A549 (cell line): ENCODE measurements around the gene AKR1A1. TPM values are rescaled to one million over a fixed set of nuclear protein-coding genes. Genes with fewer than 3 reads are reported as not detected.

Source experiments
- ATAC-seq, 2 experiments: fragments of 200-7000 bp in 1 of 2; fragments of >200 bp in 1 of 2; cut with Nextera tagmentation in 1 of 2; cut with Tn5 transposase in 1 of 2; 3 replicates each; pipeline versions ENCODE4 v1.8.0 to v1.9.1; 2018 to 2020; ENCODE audit warnings: mild to moderate bottlenecking in 1 of 2, moderate library complexity in 1 of 2
- CTCF ChIA-PET: fragments of 300-600 bp; sonication (Branson Sonifier 250); formaldehyde crosslinking; extraction: SDS; loops from one replicate; lab custom pipeline; 2021; ENCODE audit warnings: antibody characterized with exemption, inconsistent platforms; lab: Yijun Ruan, JAX
- POLR2A ChIA-PET: fragments of 350-600 bp; formaldehyde crosslinking; extraction: SDS; loops from one replicate; lab custom pipeline; 2021; ENCODE audit warnings: antibody characterized with exemption, inconsistent platforms; lab: Yijun Ruan, JAX
- DNase-seq, 2 experiments: peaks; one replicate each; pipeline versions ENCODE4 v3.0.0 to v3.0.0-alpha.2; 2011 to 2016; ENCODE audit warnings: low read depth in 1 of 2, low spot score in 1 of 2
- FAIRE-seq: peaks from 2 replicates; lab custom pipeline; 2011; peaks lifted over from hg19 to GRCh38; lab: Jason Lieb, UNC
- H3K27ac ChIP-seq, 2 experiments: fragments of >200 bp; sonication (Bioruptor Twin); formaldehyde crosslinking; 3 replicates each; pipeline ENCODE4 v1.5.1; 2016 to 2017
- H3K4me1 ChIP-seq: fragments of >200 bp; sonication (Bioruptor Twin); formaldehyde crosslinking; 3 replicates; pipeline ENCODE4 v1.6.1; 2016
- H3K4me2 ChIP-seq: fragments of >200 bp; sonication (Bioruptor Twin); formaldehyde crosslinking; 3 replicates; pipeline ENCODE4 v1.6.1; 2016
- H3K4me3 ChIP-seq: fragments of >200 bp; sonication (Bioruptor Twin); formaldehyde crosslinking; 3 replicates; pipeline ENCODE4 v1.5.1; 2016
- H3K9me3 ChIP-seq: fragments of >200 bp; sonication (Bioruptor Twin); formaldehyde crosslinking; 3 replicates; pipeline ENCODE4 v1.6.1; 2016
- CBX2 ChIP-seq: fragments of 200-600 bp; sonication (generic); IDR thresholded peaks from 2 replicates; pipeline ENCODE4 v1.6.1; 2016; ENCODE audit warnings: low read depth, mild to moderate bottlenecking, borderline replicate concordance
- CBX8 ChIP-seq: fragments of 200-600 bp; sonication (generic); IDR thresholded peaks from 2 replicates; pipeline ENCODE4 v1.6.1; 2016
- E2F6 ChIP-seq: IDR thresholded peaks from 2 replicates; pipeline ENCODE4 v1.6.1; 2012; ENCODE audit warnings: low read depth, borderline replicate concordance
- EHF ChIP-seq: fragments of 250-450 bp; sonication (Bioruptor Pico); IDR thresholded peaks from 2 replicates; pipeline ENCODE4 v1.5.0; 2020; ENCODE audit warnings: mild to moderate bottlenecking
- FOSL2 ChIP-seq, 2 experiments: fragments of 450-650 bp in 1 of 2; fragments of >200 bp in 1 of 2; sonication (Bioruptor Twin) in 1 of 2; formaldehyde crosslinking; IDR thresholded peaks; 2 replicates each; pipeline versions ENCODE4 v1.5.0 to v1.6.1; 2016 to 2020; ENCODE audit warnings: mild to moderate bottlenecking in 1 of 2, moderate library complexity in 1 of 2
- FOXS1 ChIP-seq: fragments of 250-450 bp; sonication (Bioruptor Pico); IDR thresholded peaks from 2 replicates; pipeline ENCODE4 v1.5.0; 2020; ENCODE audit warnings: mild to moderate bottlenecking, moderate library complexity
- GATA3 ChIP-seq: IDR thresholded peaks from 2 replicates; pipeline ENCODE4 v1.6.1; 2012; ENCODE audit warnings: borderline replicate concordance
- HDAC2 ChIP-seq: fragments of 200-600 bp; sonication (generic); IDR thresholded peaks from 2 replicates; pipeline ENCODE4 v1.6.1; 2016
- HEYL ChIP-seq: fragments of 250-450 bp; sonication (Bioruptor Pico); IDR thresholded peaks from 2 replicates; pipeline ENCODE4 v1.8.0; 2021; ENCODE audit warnings: mild to moderate bottlenecking, moderate library complexity
- HMGXB4 ChIP-seq: fragments of 250-450 bp; sonication (Bioruptor Pico); IDR thresholded peaks from 2 replicates; pipeline ENCODE4 v1.5.0; 2021; ENCODE audit warnings: mild to moderate bottlenecking, moderate library complexity, borderline replicate concordance
- HOXB13 ChIP-seq: fragments of 250-450 bp; sonication (Bioruptor Pico); IDR thresholded peaks from 2 replicates; pipeline ENCODE4 v1.5.0; 2020; ENCODE audit warnings: low read depth, mild to moderate bottlenecking, moderate library complexity
- KDM1A ChIP-seq: fragments of 200-600 bp; sonication (generic); IDR thresholded peaks from 2 replicates; pipeline ENCODE4 v1.6.1; 2016; ENCODE audit warnings: low read depth, mild to moderate bottlenecking
- MAFK ChIP-seq: fragments of 450-650 bp; IDR thresholded peaks from 2 replicates; pipeline ENCODE4 v1.6.1; 2014; ENCODE audit not compliant: partially characterized antibody
- MAX ChIP-seq: IDR thresholded peaks from 2 replicates; pipeline ENCODE4 v1.6.1; 2012
- MAZ ChIP-seq: fragments of 150-350 bp; IDR thresholded peaks from 2 replicates; pipeline ENCODE4 v1.6.1; 2014; ENCODE audit warnings: antibody characterized with exemption, low read depth, low read length, borderline replicate concordance
- MYC ChIP-seq: IDR thresholded peaks from 2 replicates; pipeline ENCODE4 v1.6.1; 2012; ENCODE audit warnings: mild to moderate bottlenecking, inconsistent platforms, low read length, improper control_type of control experiment, borderline replicate concordance
- NFE2L2 ChIP-seq: fragments of 150-350 bp; conservative IDR thresholded peaks from 2 replicates; pipeline ENCODE4 v1.6.1; 2014; ENCODE audit warnings: low read length
- NPAS2 ChIP-seq: fragments of 250-450 bp; sonication (Bioruptor Pico); IDR thresholded peaks from 2 replicates; pipeline ENCODE4 v1.8.0; 2022; ENCODE audit warnings: mild to moderate bottlenecking, moderate library complexity, borderline replicate concordance
- NR3C1 ChIP-seq: fragments of >200 bp; sonication (Bioruptor Twin); formaldehyde crosslinking; IDR thresholded peaks from 3 replicates; pipeline ENCODE4 v1.6.1; 2017
- POLR2AphosphoS2 ChIP-seq: conservative IDR thresholded peaks from 2 replicates; pipeline ENCODE4 v1.6.1; 2012; ENCODE audit warnings: low read length, improper control_type of control experiment, inconsistent platforms
- RAD21 ChIP-seq, 2 experiments: fragments of >200 bp in 1 of 2; sonication (Bioruptor Twin) in 1 of 2; formaldehyde crosslinking in 1 of 2; IDR thresholded peaks in 1 of 2; conservative IDR thresholded peaks in 1 of 2; 2 replicates in 1 of 2; 3 replicates in 1 of 2; pipeline ENCODE4 v1.6.1; 2012 to 2018; ENCODE audit warnings: inconsistent platforms in 1 of 2
- RARB ChIP-seq: fragments of 250-450 bp; sonication (Bioruptor Pico); IDR thresholded peaks from 2 replicates; pipeline ENCODE4 v1.8.0; 2021; ENCODE audit warnings: mild to moderate bottlenecking, moderate library complexity
- RCOR1 ChIP-seq: fragments of 150-350 bp; IDR thresholded peaks from 2 replicates; pipeline ENCODE4 v1.6.1; 2014; ENCODE audit warnings: antibody characterized with exemption, low read length, low read depth
- RFX5 ChIP-seq: fragments of 450-650 bp; IDR thresholded peaks from 2 replicates; pipeline ENCODE4 v1.7.1; 2014; ENCODE audit warnings: antibody characterized with exemption, mild to moderate bottlenecking, moderate library complexity
- SREBF2 ChIP-seq: fragments of 450-650 bp; IDR thresholded peaks from 2 replicates; pipeline ENCODE4 v1.6.1; 2014; ENCODE audit warnings: mild to moderate bottlenecking, moderate library complexity
- TP53 ChIP-seq: fragments of 250-450 bp; sonication (Bioruptor Pico); IDR thresholded peaks from 2 replicates; pipeline ENCODE4 v1.5.0; 2021; ENCODE audit warnings: mild to moderate bottlenecking, moderate library complexity
- ZFP36 ChIP-seq: fragments of 450-650 bp; IDR thresholded peaks from 2 replicates; pipeline ENCODE4 v1.6.1; 2014; ENCODE audit warnings: borderline replicate concordance; ENCODE audit not compliant: partially characterized antibody
- ZSCAN20 ChIP-seq: fragments of 250-450 bp; sonication (Bioruptor Pico); IDR thresholded peaks from 2 replicates; pipeline ENCODE4 v1.8.0; 2022; ENCODE audit warnings: mild to moderate bottlenecking, moderate library complexity
- WGBS: methylation state at CpG from one replicate; pipeline ENCODE4 v1.1.6; 2017; ENCODE audit errors: missing lambda C conversion rate; 5-methylcytosine and 5-hydroxymethylcytosine counted together
- polyA plus RNA-seq, 4 experiments: library from polyadenylated mRNA; depleted of rRNA in 3 of 4; stranded (reverse); fragments of >200 nt; fragmentation: RNase III in 1 of 4; extraction: RNeasy Plus Mini Kit Qiagen cat#74134 plus additional on column Dnase treatment in 1 of 4; gene quantifications; 2 replicates in 3 of 4; 3 replicates in 1 of 4; pipeline ENCODE4 v1.2.3, GENCODE V29; 2011 to 2017
- TF ChIP-seq, protein P1 (sequence below): fragments of 200-600 bp; sonication (generic); IDR thresholded peaks from 2 replicates; pipeline ENCODE4 v1.6.1; 2016; ENCODE audit warnings: antibody characterized with exemption, mild to moderate bottlenecking, moderate library complexity
- TF ChIP-seq, protein P2 (sequence below): fragments of >200 bp; sonication (Bioruptor Twin); formaldehyde crosslinking; IDR thresholded peaks from 3 replicates; pipeline ENCODE4 v1.5.1; 2016
- TF ChIP-seq, protein P3 (sequence below): fragments of >200 bp; sonication (Bioruptor Twin); formaldehyde crosslinking; IDR thresholded peaks from 2 replicates; pipeline ENCODE4 v1.6.1; 2016

Gene AKR1A1
- polyA plus RNA-seq, 2 of the 4 experiments (the other 2 are of a cell fraction), result 89.0 to 110 TPM

DNA sequence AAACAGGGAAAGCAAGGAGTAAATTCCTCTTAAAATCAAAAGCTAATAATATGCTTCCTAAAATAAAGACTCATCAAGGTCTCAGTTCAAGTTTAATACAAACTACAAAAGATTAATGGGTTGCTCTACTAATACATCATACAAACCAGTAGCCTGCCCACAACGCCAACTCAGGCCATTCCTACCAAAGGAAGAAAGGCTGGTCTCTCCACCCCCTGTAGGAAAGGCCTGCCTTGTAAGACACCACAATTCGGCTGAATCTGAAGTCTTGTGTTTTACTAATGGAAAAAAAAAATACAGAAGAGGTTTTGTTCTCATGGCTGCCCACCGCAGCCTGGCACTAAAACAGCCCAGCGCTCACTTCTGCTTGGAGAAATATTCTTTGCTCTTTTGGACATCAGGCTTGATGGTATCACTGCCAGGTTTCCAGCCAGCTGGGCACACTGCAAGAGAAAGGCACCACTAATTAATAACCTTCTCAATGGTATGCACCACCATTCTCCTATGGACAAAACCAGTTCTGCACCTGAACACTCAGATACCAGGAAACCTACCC is 39.6 kb upstream of the AKR1A1 start:
- DNase-seq (no peak), FAIRE-seq (no peak), ATAC-seq (no peak)
- Histone ChIP-seq H3K27ac (no peak overlapping the region), H3K4me3 (no peak overlapping the region), H3K4me1 (peaks cover 48% of the 10 kb centered on the region), H3K4me2 (no peak overlapping the region), H3K9me3 (no peaks in the 10 kb centered on the region)
- TF ChIP-seq NR3C1 (no peak), MAX (no peak), NPAS2 (CRISPR knock-in tag) (no peak), FOXS1 (no peak), TP53 (CRISPR knock-in tag) (no peak), ZSCAN20 (no peak), E2F6 (no peak), MYC (no peak), CBX8 (no peak), MAFK (no peak), RARB (CRISPR knock-in tag) (no peak), POLR2AphosphoS2 (no peak), FOSL2 (IDR thresholded peaks at IDR 0.05) (no peak), FOSL2 (CRISPR knock-in tag; IDR thresholded peaks at IDR 0.05) (no peak), EHF (no peak), GATA3 (no peak), HEYL (CRISPR knock-in tag) (no peak), HDAC2 (no peak), HOXB13 (CRISPR knock-in tag) (no peak), RCOR1 (no peak)
- TF ChIP-seq, protein P1, sequence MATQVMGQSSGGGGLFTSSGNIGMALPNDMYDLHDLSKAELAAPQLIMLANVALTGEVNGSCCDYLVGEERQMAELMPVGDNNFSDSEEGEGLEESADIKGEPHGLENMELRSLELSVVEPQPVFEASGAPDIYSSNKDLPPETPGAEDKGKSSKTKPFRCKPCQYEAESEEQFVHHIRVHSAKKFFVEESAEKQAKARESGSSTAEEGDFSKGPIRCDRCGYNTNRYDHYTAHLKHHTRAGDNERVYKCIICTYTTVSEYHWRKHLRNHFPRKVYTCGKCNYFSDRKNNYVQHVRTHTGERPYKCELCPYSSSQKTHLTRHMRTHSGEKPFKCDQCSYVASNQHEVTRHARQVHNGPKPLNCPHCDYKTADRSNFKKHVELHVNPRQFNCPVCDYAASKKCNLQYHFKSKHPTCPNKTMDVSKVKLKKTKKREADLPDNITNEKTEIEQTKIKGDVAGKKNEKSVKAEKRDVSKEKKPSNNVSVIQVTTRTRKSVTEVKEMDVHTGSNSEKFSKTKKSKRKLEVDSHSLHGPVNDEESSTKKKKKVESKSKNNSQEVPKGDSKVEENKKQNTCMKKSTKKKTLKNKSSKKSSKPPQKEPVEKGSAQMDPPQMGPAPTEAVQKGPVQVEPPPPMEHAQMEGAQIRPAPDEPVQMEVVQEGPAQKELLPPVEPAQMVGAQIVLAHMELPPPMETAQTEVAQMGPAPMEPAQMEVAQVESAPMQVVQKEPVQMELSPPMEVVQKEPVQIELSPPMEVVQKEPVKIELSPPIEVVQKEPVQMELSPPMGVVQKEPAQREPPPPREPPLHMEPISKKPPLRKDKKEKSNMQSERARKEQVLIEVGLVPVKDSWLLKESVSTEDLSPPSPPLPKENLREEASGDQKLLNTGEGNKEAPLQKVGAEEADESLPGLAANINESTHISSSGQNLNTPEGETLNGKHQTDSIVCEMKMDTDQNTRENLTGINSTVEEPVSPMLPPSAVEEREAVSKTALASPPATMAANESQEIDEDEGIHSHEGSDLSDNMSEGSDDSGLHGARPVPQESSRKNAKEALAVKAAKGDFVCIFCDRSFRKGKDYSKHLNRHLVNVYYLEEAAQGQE, result no peak
- CTCF ChIA-PET, result interaction anchor here (0.9 to 7.1 kb wide), 3 partner anchors 10 to 57 kb away, joined by 3 to 88 read pairs (median 13); partner anchors contain the start of genes CCDC163 and MMACHC
- POLR2A ChIA-PET, result interaction anchor here (3.6 kb wide), 1 partner anchor 10 kb away, joined by 29 read pairs; the partner anchor contains the start of gene PRDX1
- 91% methylated on average over 4 of the region's 4 CpGs for WGBS

DNA sequence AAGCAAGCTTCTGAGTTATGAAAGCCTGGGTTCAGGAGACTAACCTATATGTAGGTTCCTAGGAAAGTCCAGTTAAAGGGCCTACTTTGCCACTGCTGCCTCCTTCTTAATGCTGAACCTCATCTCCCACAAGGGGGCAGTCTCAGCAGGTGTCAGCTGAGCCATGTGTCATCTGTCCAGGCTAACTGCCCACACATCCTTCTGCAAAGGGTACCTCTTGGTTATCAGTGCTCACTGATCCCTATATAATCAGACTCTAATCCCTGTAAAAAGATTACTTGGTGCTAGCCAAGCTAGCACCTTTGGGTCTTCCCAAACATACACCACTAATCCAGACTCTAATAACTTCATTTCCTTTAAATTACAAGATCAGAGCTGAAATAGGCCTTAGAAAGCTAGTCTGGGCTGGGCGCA is 38.0 kb upstream of the AKR1A1 start:
- H3K27ac ChIP-seq, result no peak overlapping the region
- ChIA-PET CTCF (interaction anchor here (0.6 to 7.1 kb wide), 16 partner anchors 9 to 494 kb away, joined by 3 to 88 read pairs (median 5); partner anchors contain the start of genes AKR1A1, CCDC163, MMACHC and PRDX1), POLR2A (interaction anchor here (0.7 to 3.6 kb wide), 2 partner anchors 9 to 195 kb away, joined by 9 to 29 read pairs; partner anchors contain the start of gene PRDX1)
- WGBS, result 100% methylated on average over 1 of the region's 1 CpG
- ATAC-seq, result peak; percentile 31 to 50; a peak in 3 of 6 replicates
- peaks cover 64% of the 10 kb centered on the region for H3K4me1 ChIP-seq
- no peak overlapping the region for H3K4me3 ChIP-seq
- H3K9me3 ChIP-seq, result no peaks in the 10 kb centered on the region
- peak in 1 of 2 experiments; percentile 74 for DNase-seq
- FAIRE-seq, result no peak
- no peak overlapping the region for H3K4me2 ChIP-seq
- TF ChIP-seq KDM1A (no peak), GATA3 (no peak), RAD21 (conservative IDR thresholded peaks at IDR 0.05 in 1 of 2, IDR thresholded peaks at IDR 0.05 in 1 of 2) (peak; percentile 37 to 46; a peak in 3 of 5 replicates), EHF (no peak), CBX2 (no peak), CBX8 (no peak), SREBF2 (no peak), RFX5 (no peak), MAZ (no peak), ZFP36 (no peak), NFE2L2 (no peak), HMGXB4 (CRISPR knock-in tag) (no peak)
- TF ChIP-seq, protein P2, sequence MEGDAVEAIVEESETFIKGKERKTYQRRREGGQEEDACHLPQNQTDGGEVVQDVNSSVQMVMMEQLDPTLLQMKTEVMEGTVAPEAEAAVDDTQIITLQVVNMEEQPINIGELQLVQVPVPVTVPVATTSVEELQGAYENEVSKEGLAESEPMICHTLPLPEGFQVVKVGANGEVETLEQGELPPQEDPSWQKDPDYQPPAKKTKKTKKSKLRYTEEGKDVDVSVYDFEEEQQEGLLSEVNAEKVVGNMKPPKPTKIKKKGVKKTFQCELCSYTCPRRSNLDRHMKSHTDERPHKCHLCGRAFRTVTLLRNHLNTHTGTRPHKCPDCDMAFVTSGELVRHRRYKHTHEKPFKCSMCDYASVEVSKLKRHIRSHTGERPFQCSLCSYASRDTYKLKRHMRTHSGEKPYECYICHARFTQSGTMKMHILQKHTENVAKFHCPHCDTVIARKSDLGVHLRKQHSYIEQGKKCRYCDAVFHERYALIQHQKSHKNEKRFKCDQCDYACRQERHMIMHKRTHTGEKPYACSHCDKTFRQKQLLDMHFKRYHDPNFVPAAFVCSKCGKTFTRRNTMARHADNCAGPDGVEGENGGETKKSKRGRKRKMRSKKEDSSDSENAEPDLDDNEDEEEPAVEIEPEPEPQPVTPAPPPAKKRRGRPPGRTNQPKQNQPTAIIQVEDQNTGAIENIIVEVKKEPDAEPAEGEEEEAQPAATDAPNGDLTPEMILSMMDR, result peak; percentile 47
- TF ChIP-seq, protein P3, sequence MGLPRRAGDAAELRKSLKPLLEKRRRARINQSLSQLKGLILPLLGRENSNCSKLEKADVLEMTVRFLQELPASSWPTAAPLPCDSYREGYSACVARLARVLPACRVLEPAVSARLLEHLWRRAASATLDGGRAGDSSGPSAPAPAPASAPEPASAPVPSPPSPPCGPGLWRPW, result no peak
